Uterus (tissue), 2 donors: Measurements from ENCODE around the gene SETD1A.

Experiments
- CTCF ChIP-seq, 4 experiments: fragments of 200-600 bp in 2 of 4; fragments of 450-650 bp in 2 of 4; sonication (generic) in 2 of 4; IDR thresholded peaks; one replicate each; pipeline ENCODE4 v1.5.1; 2016 to 2019; ENCODE audit warnings: antibody characterized with exemption in 4 of 4, mild to moderate bottlenecking in 2 of 4, moderate library complexity in 1 of 4
- POLR2A ChIP-seq, 2 donors: fragments of 450-650 bp; IDR thresholded peaks; one replicate each; pipeline ENCODE4 v1.6.1; 2016; ENCODE audit warnings: antibody characterized with exemption in 2 of 2, mild to moderate bottlenecking in 1 of 2, moderate library complexity in 1 of 2

- TF ChIP-seq CTCF (IDR thresholded peaks at IDR 0.05) (no peak), POLR2A (IDR thresholded peaks at IDR 0.05) (no peak)
Observed at GRCh38 chr16:30950516-30951065, 7.0 kb upstream of the SETD1A start.
